ENCODE measurements around the gene DMRTB1.

GRCh38 chr1:53458634-53459033 is 565 bp upstream of the DMRTB1 start:
- TF ChIP-seq CTCF (IDR thresholded peaks at IDR 0.05; ENCODE audit: low read depth, low read length) (no peak), EZH2phosphoT487 (IDR thresholded peaks at IDR 0.05; ENCODE audit: low read depth) (no peak)
